IPS-20b (cell line): ENCODE data around the gene SMAD6.

Experiments used
- H3K27ac ChIP-seq: one replicate; pipeline ENCODE4 v1.5.1; 2013; ENCODE audit warnings: low read length
- H3K27me3 ChIP-seq: 2 replicates; pipeline ENCODE4 v1.6.1; 2013; ENCODE audit warnings: mild to moderate bottlenecking, low read length, inconsistent platforms; ENCODE audit not compliant: insufficient read depth
- H3K36me3 ChIP-seq: 2 replicates; pipeline ENCODE4 v1.6.1; 2013; ENCODE audit warnings: low read depth, mild to moderate bottlenecking, inconsistent platforms, low read length, moderate library complexity; ENCODE audit not compliant: insufficient read depth
- H3K4me1 ChIP-seq: 2 replicates; pipeline ENCODE4 v1.6.1; 2013; ENCODE audit warnings: mild to moderate bottlenecking, control low read depth, inconsistent platforms, low read length, moderate library complexity; ENCODE audit not compliant: insufficient read depth
- H3K4me3 ChIP-seq: 2 replicates; pipeline ENCODE4 v1.5.1; 2013; ENCODE audit warnings: mild to moderate bottlenecking, low read length, inconsistent platforms
- H3K9ac ChIP-seq: 2 replicates; pipeline ENCODE4 v1.6.1; 2013; ENCODE audit warnings: low read depth, mild to moderate bottlenecking, inconsistent platforms, low read length, moderate library complexity
- H3K9me3 ChIP-seq: 2 replicates; pipeline ENCODE4 v1.6.1; 2013; ENCODE audit warnings: mild to moderate bottlenecking, low read depth, low read length, inconsistent platforms; ENCODE audit not compliant: insufficient read depth

SMAD6 gene

DNA sequence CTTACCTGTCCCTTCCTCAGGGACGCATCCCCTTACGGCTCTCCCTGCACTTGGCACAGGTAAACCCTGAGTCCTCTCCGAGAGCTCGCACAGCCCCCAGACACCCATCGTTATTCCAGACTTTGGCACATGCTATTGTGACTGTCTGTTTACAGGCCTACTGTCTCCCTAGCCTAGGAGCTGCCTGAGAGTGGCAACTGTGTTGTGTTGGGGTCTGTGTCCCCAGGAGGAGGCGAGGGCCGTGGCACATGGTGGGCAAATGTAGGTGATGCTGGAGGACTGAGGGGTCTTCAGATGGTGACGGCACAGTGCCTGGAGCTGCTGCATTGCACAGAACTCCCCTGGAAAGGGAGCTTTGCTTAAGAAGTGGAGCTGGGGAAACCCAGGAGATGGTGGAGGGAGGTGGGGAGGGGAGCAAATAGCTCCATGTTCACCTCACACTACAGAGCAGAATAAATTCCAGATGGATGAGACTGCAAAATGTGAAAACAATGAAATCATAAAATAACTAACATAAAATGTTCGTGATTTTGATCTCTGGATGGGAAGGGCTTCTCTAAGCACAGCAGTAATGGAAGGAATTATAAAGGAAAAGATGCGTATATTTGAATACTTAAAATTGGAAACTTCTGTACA lies 96.5 kb downstream of the SMAD6 start:
- Histone ChIP-seq H3K9me3 (no peaks in the 10 kb centered on the region), H3K4me3 (no peak overlapping the region), H3K4me1 (peaks cover 8% of the 10 kb centered on the region), H3K9ac (no peak overlapping the region), H3K27me3 (no peaks in the 10 kb centered on the region), H3K27ac (no peak overlapping the region), H3K36me3 (no peaks in the 10 kb centered on the region)

DNA sequence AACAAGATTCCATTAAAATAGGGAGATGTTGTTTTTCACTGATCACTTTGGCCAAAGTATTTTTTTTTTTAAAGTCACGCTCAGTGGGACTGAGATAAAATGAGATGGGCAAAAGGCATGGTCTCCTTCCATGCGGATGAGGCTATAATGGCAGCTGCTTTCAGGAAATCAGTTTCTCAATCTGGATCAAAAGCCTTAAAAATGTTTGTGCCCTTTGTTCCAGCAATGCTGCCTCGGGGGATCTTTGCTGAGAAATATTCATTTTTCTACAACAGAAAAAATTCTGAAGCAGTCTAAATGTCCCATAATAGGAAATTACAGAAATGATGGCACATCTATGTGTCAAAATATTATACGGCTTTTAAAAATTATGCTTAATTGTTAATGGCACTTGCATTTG lies 97.2 kb downstream of the SMAD6 start:
- H3K9ac ChIP-seq = no peak overlapping the region
- H3K27me3 ChIP-seq = no peaks in the 10 kb centered on the region
- H3K4me3 ChIP-seq = no peak overlapping the region
- H3K9me3 ChIP-seq = no peaks in the 10 kb centered on the region
- H3K36me3 ChIP-seq = no peaks in the 10 kb centered on the region
- no peak overlapping the region for H3K27ac ChIP-seq
- H3K4me1 ChIP-seq = peaks cover 9% of the 10 kb centered on the region

DNA sequence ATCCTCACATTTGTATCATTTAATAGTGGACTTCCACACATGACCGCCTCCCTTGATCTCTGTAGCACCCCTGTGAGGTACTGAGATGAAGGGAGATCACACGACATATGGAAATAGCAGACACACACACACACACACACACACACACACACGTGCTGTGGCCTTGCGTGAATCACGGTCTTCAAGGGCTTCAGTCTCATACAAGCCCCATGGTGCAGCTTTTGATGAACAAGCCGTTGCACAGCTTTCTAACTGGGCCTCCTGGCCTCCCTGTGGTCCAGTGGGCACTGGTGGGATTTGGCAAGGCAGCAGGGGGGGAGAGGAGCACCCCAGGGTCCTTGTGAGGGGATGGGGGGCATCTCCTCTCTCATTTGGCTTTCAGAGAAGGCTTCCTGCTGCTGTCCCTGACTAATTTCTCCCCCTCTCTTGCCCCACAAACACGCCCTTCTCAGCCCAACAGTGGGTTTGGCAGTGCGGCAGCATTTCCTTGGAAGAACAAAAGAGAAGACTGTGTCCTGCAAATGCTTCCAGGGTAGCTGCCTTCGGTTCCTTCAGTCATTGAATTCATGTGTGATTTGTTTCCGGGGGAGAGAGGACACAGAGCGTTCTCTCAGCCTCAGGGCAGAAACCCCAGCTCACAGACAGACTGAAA lies 98.7 kb downstream of the SMAD6 start:
- Histone ChIP-seq H3K27me3 (no peaks in the 10 kb centered on the region), H3K9me3 (no peaks in the 10 kb centered on the region; the same call in 1 of the 2 replicates), H3K4me1 (peaks cover 10% of the 10 kb centered on the region), H3K27ac (no peak overlapping the region), H3K36me3 (no peaks in the 10 kb centered on the region), H3K9ac (no peak overlapping the region), H3K4me3 (no peak overlapping the region)

GRCh38 chr15:66801266-66801665 lies 99.2 kb downstream of the SMAD6 start:
- no peak overlapping the region for H3K27ac ChIP-seq
- H3K27me3 ChIP-seq = no peaks in the 10 kb centered on the region
- H3K9ac ChIP-seq = no peak overlapping the region
- H3K36me3 ChIP-seq = no peaks in the 10 kb centered on the region
- no peaks in the 10 kb centered on the region; the same call in 1 of the 2 replicates for H3K9me3 ChIP-seq
- peaks cover 10% of the 10 kb centered on the region for H3K4me1 ChIP-seq
- no peak overlapping the region for H3K4me3 ChIP-seq

DNA sequence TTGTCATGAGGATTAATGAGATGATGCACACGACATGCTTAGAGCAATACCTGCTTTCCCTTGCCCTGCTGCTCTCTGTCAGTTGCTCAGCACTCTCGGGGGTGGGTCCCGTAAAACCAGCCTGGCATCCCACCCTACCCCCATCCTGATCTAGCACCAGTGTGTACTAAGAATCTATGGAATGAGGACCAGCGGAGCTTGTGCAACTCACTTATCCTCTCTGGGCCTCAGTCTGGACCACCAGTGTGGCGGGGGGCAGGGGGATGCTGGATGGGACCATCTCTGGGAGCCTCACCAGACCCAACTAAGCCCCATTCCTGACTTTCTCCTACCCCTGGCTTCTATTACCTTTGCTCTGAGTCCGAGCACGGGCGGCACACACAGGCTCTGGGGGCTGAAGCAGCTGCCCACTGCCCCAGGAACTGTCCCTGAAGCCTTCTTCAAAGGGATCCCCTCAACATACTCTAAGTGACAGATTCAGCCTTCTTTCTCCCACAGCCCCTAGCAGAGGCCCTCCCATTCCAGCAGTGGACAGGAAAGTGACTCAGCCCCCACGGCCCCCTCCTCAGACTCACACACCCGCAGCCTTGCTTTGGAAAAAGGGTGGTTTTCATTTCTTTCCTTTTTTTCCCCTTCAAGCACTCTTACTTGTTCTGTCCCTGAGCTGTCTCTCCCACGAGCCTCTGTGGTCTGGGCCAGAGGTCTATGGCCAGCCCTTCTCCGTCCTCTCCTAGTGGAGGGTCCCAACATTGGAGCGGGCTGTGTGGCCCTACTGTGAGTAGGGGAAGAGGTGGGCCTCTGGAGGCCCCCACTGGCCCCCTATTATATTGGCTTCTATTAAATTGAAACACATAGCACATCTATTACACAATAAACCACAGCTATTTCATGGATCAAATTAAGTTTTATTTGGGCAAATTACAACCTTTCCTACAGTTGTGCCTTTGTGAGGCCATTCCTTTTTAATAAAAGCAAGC lies 100.3 kb downstream of the SMAD6 start:
- Histone ChIP-seq H3K9ac (no peak overlapping the region), H3K4me1 (peaks cover 10% of the 10 kb centered on the region), H3K27me3 (no peaks in the 10 kb centered on the region), H3K4me3 (no peak overlapping the region), H3K27ac (no peak overlapping the region), H3K36me3 (no peaks in the 10 kb centered on the region), H3K9me3 (no peaks in the 10 kb centered on the region; the same call in 1 of the 2 replicates)

DNA sequence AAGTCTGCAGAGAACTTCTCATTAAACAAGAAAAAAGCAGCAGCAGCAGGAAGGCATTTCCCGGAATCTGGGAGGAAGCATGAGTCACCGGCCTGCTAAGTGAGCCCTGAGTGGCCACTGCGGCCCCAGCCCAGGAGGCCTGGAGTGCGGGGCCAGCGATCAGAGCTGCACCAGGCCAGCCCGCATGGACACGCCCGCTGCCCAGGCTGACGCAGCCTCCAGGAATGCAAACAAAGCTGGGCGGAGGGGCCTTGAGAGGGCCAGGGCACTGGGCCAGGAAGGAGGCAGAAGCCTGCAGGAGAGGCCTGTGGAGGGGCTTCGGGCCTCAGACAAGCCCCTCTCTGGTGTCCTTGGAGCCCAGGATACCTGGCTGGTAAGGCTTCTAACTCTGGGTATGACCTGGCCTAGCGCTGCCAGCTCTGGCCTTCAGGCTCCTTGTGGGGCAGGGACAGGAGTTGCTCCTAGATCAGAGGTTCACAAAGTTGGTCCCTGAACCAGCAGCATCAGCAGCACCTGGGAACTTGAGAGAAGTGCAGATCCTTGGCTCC lies 101.2 kb downstream of the SMAD6 start:
- no peaks in the 10 kb centered on the region; the same call in 1 of the 2 replicates for H3K9me3 ChIP-seq
- no peaks in the 10 kb centered on the region for H3K36me3 ChIP-seq
- no peak overlapping the region for H3K27ac ChIP-seq
- H3K9ac ChIP-seq = no peak overlapping the region
- H3K4me3 ChIP-seq = no peak overlapping the region
- H3K27me3 ChIP-seq = no peaks in the 10 kb centered on the region
- H3K4me1 ChIP-seq = peaks cover 10% of the 10 kb centered on the region

DNA sequence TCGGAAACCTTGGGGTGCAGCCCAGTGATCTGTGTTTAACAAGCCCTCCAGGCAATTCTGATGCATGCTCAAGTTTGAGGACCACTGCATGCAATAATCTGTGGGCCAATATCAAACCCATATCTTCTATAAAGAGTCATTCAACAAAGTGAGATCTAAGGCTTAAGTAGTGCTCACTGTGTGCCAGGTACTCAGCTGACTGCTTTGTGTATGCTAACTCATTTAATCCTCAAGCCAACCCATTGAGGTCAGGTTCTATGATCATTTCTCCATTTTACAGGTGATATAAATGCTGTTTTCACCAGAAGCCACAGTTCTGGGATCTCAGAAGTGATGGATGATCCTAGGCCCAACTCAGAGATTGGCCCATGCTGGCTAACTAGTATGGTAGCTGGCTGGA lies 101.7 kb downstream of the SMAD6 start:
- Histone ChIP-seq H3K9ac (no peak overlapping the region), H3K4me3 (no peak overlapping the region), H3K4me1 (peaks cover 10% of the 10 kb centered on the region), H3K27me3 (no peaks in the 10 kb centered on the region), H3K9me3 (no peaks in the 10 kb centered on the region; the same call in 1 of the 2 replicates), H3K27ac (no peak overlapping the region), H3K36me3 (no peaks in the 10 kb centered on the region)

GRCh38 chr15:66805202-66805885 lies 103.3 kb downstream of the SMAD6 start:
- H3K27ac ChIP-seq = no peak overlapping the region
- no peaks in the 10 kb centered on the region for H3K36me3 ChIP-seq
- H3K4me3 ChIP-seq = no peak overlapping the region
- no peaks in the 10 kb centered on the region for H3K27me3 ChIP-seq
- no peak overlapping the region for H3K9ac ChIP-seq
- peaks cover 10% of the 10 kb centered on the region for H3K4me1 ChIP-seq
- H3K9me3 ChIP-seq = no peaks in the 10 kb centered on the region; the same call in 1 of the 2 replicates

DNA sequence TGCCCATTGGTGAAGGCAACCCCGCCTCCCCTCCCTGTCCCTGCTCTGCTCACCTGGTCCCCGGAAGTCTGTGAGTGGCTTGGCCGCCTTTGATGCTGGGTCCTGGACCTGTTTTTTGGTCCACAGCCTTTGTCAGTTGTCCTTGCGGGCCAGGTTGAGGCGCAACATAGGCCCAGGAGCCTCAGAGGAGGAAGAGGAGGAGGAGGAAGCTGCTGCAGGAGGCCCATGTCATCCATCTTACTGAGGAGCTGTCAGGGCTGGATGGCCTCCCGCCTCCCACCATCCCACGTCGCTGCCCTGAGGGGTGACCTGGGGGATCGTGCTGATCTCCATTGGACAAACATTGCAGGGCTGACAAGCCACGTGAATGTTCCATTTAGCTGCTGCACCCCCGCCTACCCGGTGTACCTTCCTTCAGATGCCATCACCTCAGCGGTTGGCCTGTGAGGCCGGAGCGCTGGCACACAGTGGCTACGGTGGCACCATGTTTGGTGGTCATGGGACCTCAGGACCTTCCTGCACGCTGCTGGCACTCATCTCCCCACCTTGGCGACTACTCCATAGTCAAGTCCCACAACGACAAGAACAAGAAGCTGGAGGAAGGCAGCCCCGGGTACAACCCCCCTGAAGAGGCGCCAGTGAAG lies 106.3 kb downstream of the SMAD6 start:
- Histone ChIP-seq H3K9me3 (no peaks in the 10 kb centered on the region; the same call in 1 of the 2 replicates), H3K27me3 (no peaks in the 10 kb centered on the region), H3K36me3 (no peaks in the 10 kb centered on the region), H3K27ac (no peak overlapping the region), H3K4me1 (0 out of 2 replicates have a peak, but pooled peaks cover 5% of the 10 kb centered on the region), H3K9ac (no peak overlapping the region), H3K4me3 (no peak overlapping the region)

DNA sequence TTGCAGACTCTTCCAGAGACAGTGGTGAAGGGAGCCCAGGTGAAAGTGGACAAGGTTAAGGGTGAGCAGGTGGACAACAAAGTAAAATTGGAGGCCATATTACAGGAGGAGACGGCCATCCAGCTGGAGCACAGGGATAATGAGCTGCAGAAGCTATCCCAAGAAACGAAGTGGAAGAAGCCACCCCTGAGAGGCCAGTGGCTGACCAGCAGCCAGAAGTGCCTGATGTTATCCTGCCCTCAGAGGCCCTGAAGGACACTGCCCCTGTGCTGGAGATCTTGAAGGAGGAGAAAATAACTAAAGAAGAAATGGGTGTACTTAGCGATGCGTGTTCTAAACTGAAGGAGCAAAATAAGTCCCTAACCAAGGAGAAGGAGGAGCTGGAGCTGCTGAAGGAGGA lies 107.6 kb downstream of the SMAD6 start:
- Histone ChIP-seq H3K36me3 (no peaks in the 10 kb centered on the region), H3K4me3 (no peak overlapping the region), H3K4me1 (no peaks in the 10 kb centered on the region), H3K27ac (no peak overlapping the region), H3K9ac (no peak overlapping the region), H3K9me3 (peaks cover 11% of the 10 kb centered on the region), H3K27me3 (no peaks in the 10 kb centered on the region)
